SK-N-SH (cell line): ENCODE measurements around the gene ATP5F1E.

Experiments
- CTCF ChIP-seq: fragments of 200-600 bp; sonication (generic); IDR thresholded peaks from 2 replicates; pipeline ENCODE4 v1.6.1; 2017; ENCODE audit warnings: antibody characterized with exemption, mild to moderate bottlenecking, moderate library complexity
- MAX ChIP-seq: IDR thresholded peaks from 2 replicates; pipeline ENCODE4 v1.4.0; 2012; ENCODE audit warnings: low read depth
- POLR2AphosphoS5 ChIP-seq: IDR thresholded peaks from 2 replicates; pipeline ENCODE4 v1.6.1; 2012; ENCODE audit warnings: low read depth, low read length
- RAD21 ChIP-seq: IDR thresholded peaks from 2 replicates; pipeline ENCODE4 v1.6.1; 2012; ENCODE audit warnings: mild to moderate bottlenecking, low read length
- REST ChIP-seq: IDR thresholded peaks from 2 replicates; pipeline ENCODE4 v1.6.1; 2012; ENCODE audit warnings: mild to moderate bottlenecking, low read depth, low read length, moderate library complexity
- USF2 ChIP-seq: fragments of 150-350 bp; IDR thresholded peaks from 2 replicates; pipeline ENCODE4 v1.6.1; 2017; ENCODE audit warnings: antibody characterized with exemption, low read length, low read depth, borderline replicate concordance

DNA sequence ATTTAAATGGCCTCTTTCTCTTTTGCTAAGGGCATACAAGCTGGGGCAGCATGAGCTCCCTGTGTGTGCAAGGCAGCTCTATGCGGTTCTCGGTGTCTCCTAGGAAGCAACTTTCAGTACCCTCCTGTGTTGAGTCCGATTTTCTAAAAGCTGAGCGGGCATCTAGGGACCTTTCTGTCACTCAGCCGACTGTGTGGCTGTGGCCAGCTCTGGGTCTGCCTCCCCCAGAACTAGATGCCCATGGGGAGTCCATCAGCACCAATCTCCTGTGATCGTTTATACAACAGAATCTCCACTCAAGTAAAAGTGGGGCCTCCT is 43.6 kb downstream of the ATP5F1E start:
- TF ChIP-seq POLR2AphosphoS5 (no peak), REST (no peak), RAD21 (no peak), CTCF (no peak), USF2 (no peak), MAX (no peak)
